ENCODE data around the gene EGFR.

The EGFR gene

GRCh38 chr7:55092975-55093373, 74.2 kb downstream of the EGFR start:
- H3F3A ChIP-seq (ENCODE audit: insufficient read depth, low read length): no peaks in the 10 kb centered on the region
- no peak overlapping the region for H3K9ac ChIP-seq (ENCODE audit: low read length)
- no peaks in the 10 kb centered on the region for H3K79me2 ChIP-seq (ENCODE audit: insufficient read depth, low read length)
- no peaks in the 10 kb centered on the region for H3K9me3 ChIP-seq (ENCODE audit: low read length)
- H3K4me3 ChIP-seq (ENCODE audit: low read depth, low read length, poor library complexity, severe bottlenecking): no peak overlapping the region
- H3K27ac ChIP-seq (ENCODE audit: low read depth, low read length, poor library complexity, severe bottlenecking): no peak overlapping the region
- H3K4me2 ChIP-seq (ENCODE audit: low read length): no peak overlapping the region
- H3K4me1 ChIP-seq (ENCODE audit: insufficient read depth, low read length, severe bottlenecking): no peaks in the 10 kb centered on the region
- H4K20me1 ChIP-seq (ENCODE audit: insufficient read depth, low read length): no peaks in the 10 kb centered on the region
- H3K27me3 ChIP-seq (ENCODE audit: insufficient read depth, low read length): no peaks in the 10 kb centered on the region; the same call in 1 of the 2 replicates
- H2AFZ ChIP-seq (ENCODE audit: low read length): no peak overlapping the region
- TF ChIP-seq CTCF (IDR thresholded peaks at IDR 0.05; ENCODE audit: low read length): no peak
- TF ChIP-seq EZH2 (IDR thresholded peaks at IDR 0.05; ENCODE audit: borderline replicate concordance, low read length): no peak
- no peaks in the 10 kb centered on the region for H3K9me2 ChIP-seq (ENCODE audit: low read depth, low read length)
- no peaks in the 10 kb centered on the region for H3K36me3 ChIP-seq (ENCODE audit: insufficient read depth, low read length)

GRCh38 chr7:55093674-55094073, 74.9 kb downstream of the EGFR start:
- H3K4me1 ChIP-seq (ENCODE audit: insufficient read depth, low read length, severe bottlenecking): no peaks in the 10 kb centered on the region
- H3K4me2 ChIP-seq (ENCODE audit: low read length): no peak overlapping the region
- no peaks in the 10 kb centered on the region; the same call in 1 of the 2 replicates for H3K27me3 ChIP-seq (ENCODE audit: insufficient read depth, low read length)
- H2AFZ ChIP-seq (ENCODE audit: low read length): no peak overlapping the region
- H3K79me2 ChIP-seq (ENCODE audit: insufficient read depth, low read length): no peaks in the 10 kb centered on the region
- no peak for TF ChIP-seq CTCF (IDR thresholded peaks at IDR 0.05; ENCODE audit: low read length)
- no peaks in the 10 kb centered on the region for H3K36me3 ChIP-seq (ENCODE audit: insufficient read depth, low read length)
- no peaks in the 10 kb centered on the region for H3F3A ChIP-seq (ENCODE audit: insufficient read depth, low read length)
- no peak overlapping the region for H3K27ac ChIP-seq (ENCODE audit: low read depth, low read length, poor library complexity, severe bottlenecking)
- no peaks in the 10 kb centered on the region for H3K9me3 ChIP-seq (ENCODE audit: low read length)
- no peaks in the 10 kb centered on the region for H4K20me1 ChIP-seq (ENCODE audit: insufficient read depth, low read length)
- no peaks in the 10 kb centered on the region for H3K9me2 ChIP-seq (ENCODE audit: low read depth, low read length)
- H3K4me3 ChIP-seq (ENCODE audit: low read depth, low read length, poor library complexity, severe bottlenecking): no peak overlapping the region
- no peak overlapping the region for H3K9ac ChIP-seq (ENCODE audit: low read length)

- no peaks in the 10 kb centered on the region for H3K79me2 ChIP-seq (ENCODE audit: insufficient read depth, low read length)
- no peaks in the 10 kb centered on the region for H3K4me1 ChIP-seq (ENCODE audit: insufficient read depth, low read length, severe bottlenecking)
- TF ChIP-seq EZH2 (IDR thresholded peaks at IDR 0.05; ENCODE audit: borderline replicate concordance, low read length) (no peak), CTCF (IDR thresholded peaks at IDR 0.05; ENCODE audit: low read length) (no peak)
- no peaks in the 10 kb centered on the region for H3K9me3 ChIP-seq (ENCODE audit: low read length)
- no peak overlapping the region for H3K4me2 ChIP-seq (ENCODE audit: low read length)
- H3K27me3 ChIP-seq (ENCODE audit: insufficient read depth, low read length): no peaks in the 10 kb centered on the region; the same call in 1 of the 2 replicates
- H3F3A ChIP-seq (ENCODE audit: insufficient read depth, low read length): no peaks in the 10 kb centered on the region
- no peak overlapping the region for H2AFZ ChIP-seq (ENCODE audit: low read length)
- H3K27ac ChIP-seq (ENCODE audit: low read depth, low read length, poor library complexity, severe bottlenecking): no peak overlapping the region
- H3K9ac ChIP-seq (ENCODE audit: low read length): no peak overlapping the region
- H3K4me3 ChIP-seq (ENCODE audit: low read depth, low read length, poor library complexity, severe bottlenecking): no peak overlapping the region
- no peaks in the 10 kb centered on the region for H3K36me3 ChIP-seq (ENCODE audit: insufficient read depth, low read length)
- no peaks in the 10 kb centered on the region for H4K20me1 ChIP-seq (ENCODE audit: insufficient read depth, low read length)
- H3K9me2 ChIP-seq (ENCODE audit: low read depth, low read length): no peaks in the 10 kb centered on the region
Measured at GRCh38 chr7:55094092-55094690, 75.4 kb downstream of the EGFR start.

All from OCI-LY1 (cell line).